HepG2 (cell line): ENCODE data around the gene CNKSR3. TPM values are rescaled to one million over a fixed set of nuclear protein-coding genes. Genes with fewer than 3 reads are reported as not detected.

ENCODE experiments used
- BCLAF1 ChIP-seq: fragments of 450-650 bp; IDR thresholded peaks from 2 replicates; pipeline ENCODE4 v1.6.1; 2017; ENCODE audit warnings: mild to moderate bottlenecking
- CREB1 ChIP-seq, 2 experiments: fragments of 450-650 bp in 1 of 2; IDR thresholded peaks; 2 replicates each; pipeline ENCODE4 v1.6.1; 2016 to 2017; ENCODE audit warnings: control low read depth in 1 of 2, mild to moderate bottlenecking in 1 of 2, missing compliant biosample characterization in 1 of 2, missing genetic modification characterization in 1 of 2
- FOXA3 ChIP-seq: IDR thresholded peaks from 2 replicates; pipeline ENCODE4 v1.6.1; 2016; ENCODE audit warnings: missing genetic modification reagents, missing compliant biosample characterization
- MIER3 ChIP-seq: IDR thresholded peaks from 2 replicates; pipeline ENCODE4 v1.6.1; 2016; ENCODE audit warnings: missing compliant biosample characterization, borderline replicate concordance
- ONECUT2 ChIP-seq: sonication (generic); formaldehyde crosslinking; IDR thresholded peaks from 2 replicates; pipeline ENCODE4 v1.4.0; 2020; ENCODE audit warnings: missing genetic modification reagents
- RBFOX2 ChIP-seq: fragments of 200-400 bp; formaldehyde crosslinking; IDR thresholded peaks from 2 replicates; pipeline ENCODE4 v1.6.1; 2017; ENCODE audit warnings: low read depth, mild to moderate bottlenecking, low read length
- SATB2 ChIP-seq: sonication (generic); formaldehyde crosslinking; IDR thresholded peaks from 2 replicates; pipeline ENCODE4 v1.5.0; 2020; ENCODE audit warnings: missing genetic modification reagents
- STAG1 ChIP-seq: sonication (generic); formaldehyde crosslinking; IDR thresholded peaks from 2 replicates; pipeline ENCODE4 v1.4.0; 2020; ENCODE audit warnings: missing genetic modification reagents
- TBL1XR1 ChIP-seq: fragments of 150-350 bp; IDR thresholded peaks from 2 replicates; pipeline ENCODE4 v1.6.1; 2014; ENCODE audit warnings: borderline replicate concordance, low read length; ENCODE audit not compliant: partially characterized antibody
- ZBTB20 ChIP-seq: sonication (generic); formaldehyde crosslinking; IDR thresholded peaks from 2 replicates; pipeline ENCODE4 v1.8.1; 2023; ENCODE audit warnings: missing genetic modification reagents, low read depth, mild to moderate bottlenecking, borderline replicate concordance
- ZFP36L1 ChIP-seq: sonication (generic); formaldehyde crosslinking; IDR thresholded peaks from 2 replicates; pipeline ENCODE4 v1.8.0; 2022; ENCODE audit warnings: mild to moderate bottlenecking, missing genetic modification reagents, moderate library complexity
- ZNF124 ChIP-seq: sonication (generic); formaldehyde crosslinking; IDR thresholded peaks from 2 replicates; pipeline ENCODE4 v1.4.0; 2020; ENCODE audit warnings: missing genetic modification reagents
- ZNF143 ChIP-seq: sonication (generic); formaldehyde crosslinking; IDR thresholded peaks from 2 replicates; pipeline ENCODE4 v1.4.0; 2020; ENCODE audit warnings: missing genetic modification reagents
- ZNF441 ChIP-seq: sonication (generic); formaldehyde crosslinking; IDR thresholded peaks from 2 replicates; pipeline ENCODE4 v1.7.0; 2021; ENCODE audit warnings: missing genetic modification reagents, borderline replicate concordance
- ZNF598 ChIP-seq: sonication (generic); formaldehyde crosslinking; IDR thresholded peaks from 2 replicates; pipeline ENCODE4 v1.5.1; 2020; ENCODE audit warnings: mild to moderate bottlenecking, missing genetic modification reagents, borderline replicate concordance
- polyA plus RNA-seq, 8 experiments: library from polyadenylated mRNA; depleted of rRNA in 3 of 8; stranded (reverse) in 7 of 8; unstranded in 1 of 8; fragments of >200 nt; fragmentation: Illumina TruSeq in 4 of 8; extraction: Trizol in 4 of 8; gene quantifications; 2 replicates each; pipeline versions ENCODE4 v1.2.1 to v1.2.3, GENCODE V29; 2011 to 2016; ENCODE audit warnings: low read depth in 4 of 8, missing spikeins in 1 of 8, mixed read lengths in 1 of 8; ENCODE audit not compliant: insufficient read depth in 1 of 8
- total RNA-seq, 5 experiments: library from RNA; depleted of rRNA; stranded (reverse); fragments of >200 nt; fragmentation: Illumina TruSeq; extraction: Trizol; gene quantifications; 2 replicates each; pipeline ENCODE4 v1.2.3, GENCODE V29; 2016; ENCODE audit warnings: low read depth in 1 of 5
- TF ChIP-seq, protein P1 (sequence below): conservative IDR thresholded peaks from 2 replicates; pipeline ENCODE4 v1.6.1; 2018; ENCODE audit warnings: missing genetic modification reagents
- TF ChIP-seq, protein P2 (sequence below): sonication (generic); formaldehyde crosslinking; IDR thresholded peaks from 2 replicates; pipeline ENCODE4 v1.8.1; 2023; ENCODE audit warnings: mild to moderate bottlenecking, missing genetic modification reagents
- TF ChIP-seq, protein P3 (sequence below), 2 experiments: sonication (generic) in 1 of 2; formaldehyde crosslinking in 1 of 2; IDR thresholded peaks; 2 replicates each; pipeline versions ENCODE4 v1.4.0 to v1.6.1; 2016 to 2020; ENCODE audit warnings: borderline replicate concordance in 1 of 2, low read depth in 1 of 2, mild to moderate bottlenecking in 1 of 2, missing genetic modification reagents in 1 of 2

CNKSR3 gene
- total and polyA plus RNA-seq, 2 of the 13 experiments (the other 11 are each of a cell fraction or from before 2014, with no cell fraction given) = 9.2 to 38.6 TPM

DNA sequence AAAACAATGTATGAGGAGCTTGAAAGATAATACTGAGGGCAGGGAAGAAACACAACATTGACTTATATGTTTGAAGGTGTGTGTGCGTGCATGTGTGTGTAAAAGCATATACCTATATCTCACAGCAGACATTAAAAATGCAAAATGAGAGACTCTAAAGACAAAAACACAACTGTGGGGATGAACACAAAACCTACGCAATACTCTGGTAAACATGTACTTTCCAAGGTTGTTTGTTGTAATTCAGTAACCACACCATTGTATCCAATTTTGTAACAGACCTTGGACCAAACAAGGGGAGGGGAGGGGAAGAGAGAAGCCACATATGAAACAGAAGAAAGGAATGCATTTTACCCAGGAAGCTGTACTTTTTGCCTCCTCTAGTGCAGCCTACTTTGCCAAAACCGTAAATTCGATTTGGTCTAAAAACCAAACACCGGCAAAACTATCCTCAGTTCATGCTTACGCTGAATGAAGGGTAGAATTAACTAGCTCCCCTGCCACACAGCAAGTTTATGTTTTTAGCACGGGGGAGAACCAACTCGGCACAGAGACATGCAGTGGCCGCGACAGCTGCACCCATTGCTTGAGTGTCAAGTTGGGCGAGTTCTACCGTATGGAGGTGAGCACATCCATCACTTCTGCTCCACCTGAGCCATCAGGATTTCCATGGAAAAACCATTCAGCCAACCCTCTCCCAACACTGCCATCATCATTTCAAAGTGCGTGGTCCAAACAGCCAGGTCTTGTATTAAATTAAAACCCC lies 50.0 kb downstream of the CNKSR3 start (continued):
- TF ChIP-seq BCLAF1 = no peak
- TF ChIP-seq, protein P1, sequence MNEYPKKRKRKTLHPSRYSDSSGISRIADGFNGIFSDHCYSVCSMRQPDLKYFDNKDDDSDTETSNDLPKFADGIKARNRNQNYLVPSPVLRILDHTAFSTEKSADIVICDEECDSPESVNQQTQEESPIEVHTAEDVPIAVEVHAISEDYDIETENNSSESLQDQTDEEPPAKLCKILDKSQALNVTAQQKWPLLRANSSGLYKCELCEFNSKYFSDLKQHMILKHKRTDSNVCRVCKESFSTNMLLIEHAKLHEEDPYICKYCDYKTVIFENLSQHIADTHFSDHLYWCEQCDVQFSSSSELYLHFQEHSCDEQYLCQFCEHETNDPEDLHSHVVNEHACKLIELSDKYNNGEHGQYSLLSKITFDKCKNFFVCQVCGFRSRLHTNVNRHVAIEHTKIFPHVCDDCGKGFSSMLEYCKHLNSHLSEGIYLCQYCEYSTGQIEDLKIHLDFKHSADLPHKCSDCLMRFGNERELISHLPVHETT (CRISPR knock-in tag) = no peak
- TF ChIP-seq TBL1XR1 = peak; percentile 56
- no peak for TF ChIP-seq ZNF143 (CRISPR knock-in tag)
- TF ChIP-seq STAG1 = no peak
- TF ChIP-seq CREB1 (IDR thresholded peaks at IDR 0.05) = 0 out of 2 replicates have a peak, but pooled peaks have one; percentile 36
- TF ChIP-seq CREB1 (CRISPR knock-in tag; IDR thresholded peaks at IDR 0.05) = peak; percentile 84
- TF ChIP-seq, protein P2, sequence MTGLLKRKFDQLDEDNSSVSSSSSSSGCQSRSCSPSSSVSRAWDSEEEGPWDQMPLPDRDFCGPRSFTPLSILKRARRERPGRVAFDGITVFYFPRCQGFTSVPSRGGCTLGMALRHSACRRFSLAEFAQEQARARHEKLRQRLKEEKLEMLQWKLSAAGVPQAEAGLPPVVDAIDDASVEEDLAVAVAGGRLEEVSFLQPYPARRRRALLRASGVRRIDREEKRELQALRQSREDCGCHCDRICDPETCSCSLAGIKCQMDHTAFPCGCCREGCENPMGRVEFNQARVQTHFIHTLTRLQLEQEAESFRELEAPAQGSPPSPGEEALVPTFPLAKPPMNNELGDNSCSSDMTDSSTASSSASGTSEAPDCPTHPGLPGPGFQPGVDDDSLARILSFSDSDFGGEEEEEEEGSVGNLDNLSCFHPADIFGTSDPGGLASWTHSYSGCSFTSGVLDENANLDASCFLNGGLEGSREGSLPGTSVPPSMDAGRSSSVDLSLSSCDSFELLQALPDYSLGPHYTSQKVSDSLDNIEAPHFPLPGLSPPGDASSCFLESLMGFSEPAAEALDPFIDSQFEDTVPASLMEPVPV (CRISPR knock-in tag) = peak; percentile 62; the same call in 1 of the 2 replicates
- no peak; the same call in 1 of the 2 replicates for TF ChIP-seq ZNF441
- no peak; the same call in 1 of the 2 replicates for TF ChIP-seq ZNF598 (CRISPR knock-in tag)
- TF ChIP-seq MIER3 (CRISPR knock-in tag) = no peak; the same call in 1 of the 2 replicates
- TF ChIP-seq ZNF124 = no peak; the same call in 1 of the 2 replicates
- TF ChIP-seq ZBTB20 (CRISPR knock-in tag) = peak; percentile 53; the same call in 1 of the 2 replicates
- TF ChIP-seq SATB2 = no peak
- TF ChIP-seq ONECUT2 (CRISPR knock-in tag) = 0 out of 2 replicates have a peak, but pooled peaks have one; percentile 16
- TF ChIP-seq FOXA3 = peak; percentile 98
- TF ChIP-seq, protein P3, sequence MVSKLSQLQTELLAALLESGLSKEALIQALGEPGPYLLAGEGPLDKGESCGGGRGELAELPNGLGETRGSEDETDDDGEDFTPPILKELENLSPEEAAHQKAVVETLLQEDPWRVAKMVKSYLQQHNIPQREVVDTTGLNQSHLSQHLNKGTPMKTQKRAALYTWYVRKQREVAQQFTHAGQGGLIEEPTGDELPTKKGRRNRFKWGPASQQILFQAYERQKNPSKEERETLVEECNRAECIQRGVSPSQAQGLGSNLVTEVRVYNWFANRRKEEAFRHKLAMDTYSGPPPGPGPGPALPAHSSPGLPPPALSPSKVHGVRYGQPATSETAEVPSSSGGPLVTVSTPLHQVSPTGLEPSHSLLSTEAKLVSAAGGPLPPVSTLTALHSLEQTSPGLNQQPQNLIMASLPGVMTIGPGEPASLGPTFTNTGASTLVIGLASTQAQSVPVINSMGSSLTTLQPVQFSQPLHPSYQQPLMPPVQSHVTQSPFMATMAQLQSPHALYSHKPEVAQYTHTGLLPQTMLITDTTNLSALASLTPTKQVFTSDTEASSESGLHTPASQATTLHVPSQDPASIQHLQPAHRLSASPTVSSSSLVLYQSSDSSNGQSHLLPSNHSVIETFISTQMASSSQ (IDR thresholded peaks at IDR 0.05; ENCODE audit: low read depth) = peak; percentile 84
- TF ChIP-seq, protein P3 (CRISPR knock-in tag; IDR thresholded peaks at IDR 0.05; ENCODE audit: borderline replicate concordance) = peak; percentile 94; the same call in 1 of the 2 replicates
- TF ChIP-seq RBFOX2 = no peak
- TF ChIP-seq ZFP36L1 (CRISPR knock-in tag) = peak; percentile 95
